Measurements from ENCODE around the gene HIVEP3.

HIVEP3 gene

DNA sequence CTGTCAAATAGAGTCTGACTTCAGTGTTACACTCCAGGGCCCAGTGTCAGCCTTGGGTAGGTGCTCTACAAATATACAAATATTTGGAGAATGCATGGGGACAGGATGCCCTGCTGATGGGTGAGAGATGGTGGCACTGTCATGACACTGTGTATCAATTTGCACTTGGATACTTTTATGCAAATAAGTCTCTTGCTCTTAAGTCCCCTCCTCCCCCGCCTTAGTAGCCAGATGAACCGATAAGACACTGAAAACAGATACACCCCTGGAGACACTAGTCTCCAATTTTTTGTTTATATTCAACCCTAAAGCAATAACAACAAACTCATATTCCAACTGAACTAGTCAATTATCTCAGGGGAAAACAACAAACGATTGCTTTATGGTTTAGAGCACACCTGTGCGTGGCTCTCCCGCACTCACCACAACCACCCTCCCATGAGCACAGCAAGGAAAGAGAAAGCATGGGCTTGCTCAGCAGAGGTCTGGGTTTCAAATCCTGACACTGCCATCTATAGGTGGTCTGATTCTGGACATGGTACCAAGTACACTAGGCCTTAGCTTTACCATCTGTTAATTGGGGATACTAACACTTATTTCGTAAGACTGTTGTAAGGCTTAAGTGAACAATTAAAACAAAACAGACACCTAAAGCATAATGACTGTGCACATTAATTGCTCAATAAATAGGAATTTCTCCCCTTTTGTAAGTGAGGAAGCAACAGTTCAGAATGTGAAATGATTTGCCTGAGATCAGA lies 50.3 kb downstream of the HIVEP3 start:
- peak; percentile 50 for DNase-seq

DNA sequence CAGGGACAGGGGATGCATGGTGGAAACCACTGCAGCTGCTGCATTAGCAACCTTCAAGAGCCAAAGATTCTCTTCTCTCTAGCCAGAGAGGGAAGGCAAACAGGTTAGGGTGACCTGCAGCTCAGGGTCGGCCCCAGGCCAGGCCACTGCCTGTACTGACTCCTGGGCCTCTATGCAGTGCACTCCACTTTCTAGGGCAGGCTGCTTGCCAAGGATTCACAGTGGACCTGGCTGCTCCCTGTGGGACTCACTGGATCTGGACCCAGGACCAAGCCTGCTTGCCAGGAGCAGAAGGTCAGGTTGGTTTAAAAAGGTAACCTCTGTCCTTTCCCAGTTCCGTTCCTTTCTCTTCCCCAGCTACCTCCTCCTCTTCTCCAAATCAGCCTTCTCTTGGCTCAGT lies 52.4 kb downstream of the HIVEP3 start:
- no peak for DNase-seq

DNA sequence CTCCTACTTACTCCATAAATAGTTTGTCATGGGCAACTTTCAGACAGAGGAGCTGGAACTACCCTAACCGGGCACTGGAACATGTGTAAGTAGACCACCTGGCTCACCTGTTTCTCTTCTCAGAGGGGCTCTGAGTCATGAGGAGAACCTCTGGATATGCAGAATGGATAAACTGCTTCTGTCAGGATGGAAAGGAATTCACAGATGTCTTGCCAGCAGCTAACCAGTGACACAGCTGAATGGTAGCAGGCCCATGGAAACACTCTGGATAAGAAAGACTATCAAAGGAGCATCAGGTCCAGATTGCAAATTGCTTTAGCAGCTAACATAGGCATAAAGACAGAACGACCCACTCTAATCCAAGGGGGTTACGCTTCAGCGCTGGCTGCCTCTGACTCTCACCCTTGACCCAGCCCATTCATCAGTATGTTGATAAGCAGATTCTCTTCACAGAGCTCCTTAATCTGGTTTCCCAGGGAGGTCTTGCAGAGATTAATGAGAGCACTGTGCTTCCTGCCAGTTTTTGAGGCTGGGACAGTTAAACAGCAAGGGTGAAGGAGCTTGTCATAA lies 54.2 kb downstream of the HIVEP3 start:
- DNase-seq: no peak

DNA sequence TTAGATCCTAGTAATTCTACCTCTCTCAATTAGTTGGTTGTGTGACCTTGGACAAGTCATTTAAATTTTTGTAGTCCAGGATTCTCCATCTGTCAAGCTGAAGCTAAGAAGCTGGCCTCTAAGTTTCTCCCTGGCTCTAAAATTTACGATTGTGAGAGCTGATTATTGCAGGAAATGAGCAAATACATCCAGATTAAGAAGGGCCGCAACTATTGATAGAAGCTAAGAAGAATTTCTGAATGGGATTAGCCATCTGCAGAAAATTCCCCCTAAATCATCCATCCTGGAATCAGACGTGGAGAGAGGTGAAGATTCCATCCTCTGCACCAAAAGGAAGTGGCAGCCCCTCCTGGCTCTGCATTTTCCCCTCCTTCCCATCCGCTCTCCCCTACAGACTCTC lies 55.0 kb downstream of the HIVEP3 start:
- no peak for DNase-seq

DNA sequence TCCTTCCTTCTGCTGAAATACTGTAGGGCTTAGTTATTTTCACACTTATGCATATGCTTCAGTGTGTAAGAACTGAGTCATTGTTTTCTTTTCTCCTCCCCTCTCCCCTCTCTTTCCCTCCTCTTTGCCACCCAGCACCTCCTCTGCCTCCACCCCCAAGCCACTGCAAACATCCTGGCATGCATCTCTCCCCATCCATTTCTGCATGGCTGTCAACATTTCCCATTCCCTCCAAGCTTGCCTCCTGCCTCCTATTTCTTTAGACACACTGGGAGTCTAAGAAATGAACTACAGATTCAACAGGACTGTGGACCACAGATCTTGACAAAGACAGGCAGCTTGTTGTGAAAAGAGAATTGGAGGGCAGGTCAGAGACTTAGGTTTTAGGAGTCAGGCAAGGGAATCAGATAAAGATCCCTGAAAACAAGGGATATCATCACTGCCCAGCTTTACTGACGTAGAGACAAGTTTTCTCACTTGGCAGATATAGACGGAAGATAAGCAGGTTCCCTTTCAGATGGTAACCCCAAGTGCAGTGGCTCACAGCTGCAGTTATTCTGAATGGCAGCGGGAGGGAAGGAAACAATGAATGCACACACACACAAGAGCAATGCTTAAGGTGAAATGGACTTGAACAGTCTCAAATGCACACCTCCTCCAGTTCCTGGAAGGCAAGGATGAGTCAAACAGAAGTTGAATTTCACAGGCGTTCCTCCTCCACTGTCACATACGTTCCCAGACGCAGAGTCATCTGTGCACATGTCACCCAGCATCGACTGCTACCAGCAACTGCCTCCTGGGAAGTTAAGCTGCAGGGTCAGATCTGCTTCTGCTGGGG lies 56.1 kb downstream of the HIVEP3 start:
- DNase-seq: no peak

DNA sequence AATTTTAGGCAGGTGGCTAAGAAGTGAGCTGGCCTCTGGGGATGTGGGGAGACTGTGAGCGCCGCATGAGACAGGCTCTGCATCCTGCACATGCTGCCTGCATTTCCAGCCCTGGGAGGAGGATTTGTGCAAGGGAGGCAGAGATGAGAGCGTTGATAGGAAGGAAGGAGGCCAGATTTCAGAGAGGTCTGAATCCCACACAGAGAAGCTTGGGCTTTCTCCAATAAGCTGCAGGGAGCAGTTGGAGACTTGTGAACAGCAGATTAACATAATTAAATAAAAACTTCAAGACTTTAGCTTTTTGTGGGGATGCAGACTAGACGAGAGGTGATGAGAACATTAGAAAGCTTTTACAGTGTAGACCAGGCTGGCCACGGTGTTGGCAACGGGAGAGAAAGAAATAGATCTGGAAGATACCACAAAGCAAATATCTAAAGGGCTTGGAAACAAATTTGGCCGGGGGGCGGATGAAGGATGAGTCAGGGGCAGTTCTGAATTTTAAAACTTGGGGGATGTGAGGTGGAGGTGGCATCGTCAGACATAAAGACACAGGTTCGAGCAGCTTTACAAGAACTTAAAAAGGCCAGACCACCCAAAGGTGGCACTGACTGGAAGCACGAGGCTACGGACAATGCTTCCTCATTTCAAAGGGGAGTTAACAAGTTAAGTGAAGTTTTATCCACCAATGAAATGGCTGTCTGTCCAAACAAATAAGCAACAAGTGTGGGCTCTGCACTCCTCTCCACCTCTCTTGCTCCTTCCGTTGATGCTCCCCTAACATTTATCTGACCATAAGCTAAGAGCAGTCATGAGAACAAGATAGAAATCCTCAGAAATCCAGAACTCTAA lies 57.0 kb downstream of the HIVEP3 start:
- no peak for DNase-seq

DNA sequence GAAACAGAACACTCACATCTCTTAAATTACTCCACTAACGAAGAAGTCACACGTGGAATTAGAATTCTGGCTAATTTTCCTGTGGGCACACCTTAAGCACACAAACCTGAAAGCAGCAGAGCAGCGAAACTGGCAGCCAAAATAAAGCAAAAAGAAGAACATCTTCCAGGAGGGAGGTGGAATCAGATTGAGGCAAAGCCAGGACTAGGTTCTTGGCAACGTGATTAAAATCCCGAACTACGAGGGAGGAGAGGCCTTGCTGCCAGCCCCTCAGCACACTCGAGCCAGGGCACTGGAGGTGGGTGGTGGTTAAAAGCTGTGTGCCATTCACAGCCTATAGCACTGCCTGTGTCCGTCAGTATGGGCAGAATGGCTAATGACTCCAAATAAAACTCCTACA lies 58.0 kb downstream of the HIVEP3 start:
- no peak for DNase-seq

DNA sequence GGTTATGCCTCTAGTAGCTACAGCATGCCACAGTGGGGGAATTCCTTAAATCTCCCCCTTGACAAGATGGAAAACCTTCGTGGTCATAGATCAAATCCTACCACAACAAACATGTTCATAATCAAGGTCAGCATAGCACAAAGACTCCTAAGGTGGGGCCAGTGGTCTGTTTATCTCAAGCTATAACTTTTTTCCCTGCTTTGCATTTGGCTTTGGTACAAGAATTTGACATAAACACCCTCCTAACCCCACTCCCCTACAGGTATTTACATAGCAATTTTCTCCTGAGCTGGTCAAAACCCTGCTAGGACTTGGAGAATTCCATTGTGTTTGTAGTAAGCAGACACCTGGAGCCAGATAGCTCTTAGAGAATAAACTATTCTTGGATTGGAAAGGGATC lies 58.5 kb downstream of the HIVEP3 start:
- DNase-seq: no peak

DNA sequence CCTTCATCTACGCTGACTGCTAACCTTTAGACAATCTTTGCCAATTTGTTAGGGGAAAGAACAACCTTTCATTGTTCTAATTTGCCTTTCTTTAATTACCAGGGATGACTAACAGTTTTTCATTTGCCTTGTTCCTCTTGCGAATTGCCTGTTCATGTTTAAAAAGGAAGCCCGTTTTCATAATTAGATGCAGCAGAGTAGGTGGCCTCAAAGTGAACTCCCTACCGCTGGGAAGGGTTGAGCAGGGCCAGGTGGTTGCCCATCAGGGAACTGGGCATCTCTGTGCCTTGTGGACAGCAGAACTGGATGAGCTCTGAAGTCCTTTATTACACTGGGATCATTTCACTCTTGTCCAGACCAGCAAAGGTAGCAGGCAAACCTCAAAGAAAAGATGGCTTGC lies 59.0 kb downstream of the HIVEP3 start:
- DNase-seq: no peak

DNA sequence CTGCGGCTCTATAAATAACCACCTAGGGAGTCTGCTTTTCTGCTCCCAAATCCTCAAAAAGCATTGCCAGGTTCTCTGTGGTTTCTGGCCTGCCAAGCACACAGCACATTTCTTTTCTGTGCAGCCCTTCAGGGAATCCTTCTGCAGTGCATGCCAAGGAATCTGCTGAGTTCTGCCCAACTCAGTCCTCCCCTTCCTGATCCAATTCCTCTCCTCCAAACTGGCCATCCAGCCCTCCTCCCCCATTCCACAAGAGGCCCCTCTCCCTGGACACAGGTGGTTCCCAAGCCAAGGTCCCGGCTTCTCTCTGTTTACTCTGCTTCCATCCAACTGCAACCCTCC lies 61.8 kb downstream of the HIVEP3 start:
- DNase-seq: no peak

DNA sequence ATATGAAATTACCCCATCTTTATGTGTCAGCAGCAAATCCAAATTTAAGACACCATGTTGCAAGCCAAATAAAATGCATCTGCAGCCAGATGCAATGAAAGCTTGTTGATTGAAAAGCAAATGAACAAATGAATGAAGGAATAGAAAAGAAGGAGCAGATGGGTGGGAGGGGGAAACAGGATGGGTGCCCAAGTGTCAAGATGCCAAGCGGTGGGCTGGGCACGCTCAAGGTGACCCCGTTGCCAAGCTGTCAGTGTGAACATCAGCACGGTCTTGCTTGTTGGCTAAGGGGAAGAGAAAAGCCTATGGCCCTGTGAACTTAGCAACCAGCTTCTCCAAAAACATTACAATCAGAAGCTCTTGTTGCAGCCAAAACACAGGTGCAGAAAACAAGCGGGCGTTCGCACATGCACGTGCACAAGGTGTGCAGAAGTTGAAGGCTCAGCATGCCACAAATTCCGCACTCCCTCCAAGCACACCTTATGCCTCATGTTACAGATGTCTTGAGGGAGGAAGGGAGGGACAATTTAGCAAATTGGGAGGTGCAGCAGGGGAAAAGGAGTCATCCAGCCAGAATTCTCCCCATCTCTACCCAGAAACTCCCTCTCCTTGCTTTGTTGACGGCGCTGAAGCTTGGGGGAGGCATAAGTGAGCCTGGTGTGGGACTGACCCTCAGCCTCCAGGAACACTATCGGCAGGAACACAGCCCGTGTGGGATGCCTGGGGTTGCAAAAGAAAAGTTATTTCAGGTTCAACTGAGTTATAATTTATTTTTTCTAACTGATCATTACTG lies 62.4 kb downstream of the HIVEP3 start:
- no peak for DNase-seq

DNA sequence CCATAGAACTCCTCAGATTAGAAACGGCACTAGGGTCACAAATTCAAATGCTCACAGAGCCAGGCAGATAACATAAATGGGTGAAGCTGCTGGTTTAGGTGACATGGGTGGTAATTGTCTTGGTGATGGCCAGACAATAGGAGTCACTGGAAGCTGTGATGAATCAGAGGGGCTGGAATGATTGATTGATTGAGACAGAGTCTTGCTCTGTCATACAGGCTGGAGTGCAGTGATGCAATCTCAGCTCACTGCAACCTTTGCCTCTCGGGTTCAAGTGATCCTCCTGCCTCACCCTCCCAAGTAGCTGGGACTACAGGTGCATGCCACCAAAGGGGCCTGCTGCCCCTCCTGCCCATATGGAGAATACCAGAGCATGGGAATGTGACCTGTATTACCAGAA lies 63.0 kb downstream of the HIVEP3 start:
- no peak for DNase-seq

DNA sequence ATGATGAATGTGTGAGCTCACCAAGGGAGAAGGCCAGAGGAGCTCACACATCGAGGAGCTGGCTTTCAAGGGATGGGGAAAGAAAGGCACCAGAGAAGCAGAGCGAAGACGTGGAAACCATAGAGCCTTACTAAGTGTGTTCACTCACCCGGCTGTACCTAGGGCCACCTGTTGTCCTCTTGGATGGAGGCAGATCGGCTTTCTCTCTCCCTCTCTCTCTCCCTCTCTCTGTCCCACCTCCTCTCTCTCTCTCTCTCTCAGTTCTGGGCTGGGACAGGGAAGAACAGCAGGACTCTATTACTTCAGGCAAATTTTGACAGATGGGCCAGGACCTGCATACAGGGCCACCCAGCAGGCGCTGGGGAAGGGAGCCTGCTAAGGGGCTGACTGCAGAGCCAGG lies 64.8 kb downstream of the HIVEP3 start:
- DNase-seq: no peak

DNA sequence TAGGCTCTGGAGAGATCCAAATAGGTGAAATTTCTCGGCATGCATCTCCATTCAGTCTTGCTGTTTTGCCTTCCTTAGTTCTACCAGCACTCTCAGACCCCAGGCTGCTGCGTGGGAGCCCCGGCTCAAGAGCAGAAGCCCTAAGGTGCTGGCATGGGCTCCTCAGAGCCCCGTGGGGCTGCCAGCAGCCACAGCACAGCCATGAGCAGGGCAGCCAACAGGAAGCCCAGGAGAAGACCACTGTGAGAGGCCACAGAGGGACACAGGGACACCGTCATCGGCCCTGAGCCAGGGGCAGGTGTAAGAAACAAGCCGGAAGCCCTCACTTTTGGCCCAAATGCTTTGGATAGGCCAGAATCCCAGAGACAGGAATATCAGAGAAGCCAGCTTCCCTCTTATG lies 66.6 kb downstream of the HIVEP3 start:
- DNase-seq: no peak

DNA sequence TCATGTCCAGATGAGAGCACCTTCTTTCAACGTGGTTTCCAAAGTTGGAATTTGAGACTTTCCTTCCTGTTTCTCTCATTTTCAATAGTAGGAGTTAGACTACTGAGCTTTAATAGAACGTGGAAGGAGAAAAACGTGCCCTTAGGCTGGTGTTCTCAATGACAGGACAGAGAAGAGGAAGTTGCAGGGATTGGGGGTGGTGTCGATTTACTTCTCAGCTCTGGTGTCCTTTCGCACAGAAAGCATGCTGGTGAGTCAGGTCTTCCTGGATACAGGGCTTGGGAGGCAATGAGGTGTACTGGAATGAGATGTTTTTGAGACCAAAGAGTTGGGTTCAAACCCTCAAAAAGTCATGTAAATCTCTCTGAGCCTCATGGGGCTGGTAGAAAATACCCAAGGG lies 67.1 kb downstream of the HIVEP3 start:
- no peak for DNase-seq

DNA sequence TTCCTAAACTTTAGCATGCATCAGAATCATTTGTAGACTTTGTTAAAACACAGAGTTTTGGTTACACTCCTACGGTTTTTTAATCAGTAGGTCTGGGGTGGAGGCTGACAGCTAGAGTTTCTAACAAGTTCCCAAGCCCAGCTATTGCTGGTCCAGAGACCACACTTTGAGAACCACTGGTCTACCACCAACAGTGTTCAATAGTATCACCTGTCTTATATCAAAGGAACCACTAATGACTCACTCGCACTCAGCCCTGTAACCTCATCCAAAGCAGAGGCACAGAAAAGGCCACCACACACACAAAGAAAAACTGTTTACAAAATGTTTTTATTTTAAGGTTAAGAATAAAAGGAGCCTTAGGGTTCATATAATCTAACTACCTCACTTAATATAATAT lies 68.7 kb downstream of the HIVEP3 start:
- DNase-seq: peak; percentile 22

DNA sequence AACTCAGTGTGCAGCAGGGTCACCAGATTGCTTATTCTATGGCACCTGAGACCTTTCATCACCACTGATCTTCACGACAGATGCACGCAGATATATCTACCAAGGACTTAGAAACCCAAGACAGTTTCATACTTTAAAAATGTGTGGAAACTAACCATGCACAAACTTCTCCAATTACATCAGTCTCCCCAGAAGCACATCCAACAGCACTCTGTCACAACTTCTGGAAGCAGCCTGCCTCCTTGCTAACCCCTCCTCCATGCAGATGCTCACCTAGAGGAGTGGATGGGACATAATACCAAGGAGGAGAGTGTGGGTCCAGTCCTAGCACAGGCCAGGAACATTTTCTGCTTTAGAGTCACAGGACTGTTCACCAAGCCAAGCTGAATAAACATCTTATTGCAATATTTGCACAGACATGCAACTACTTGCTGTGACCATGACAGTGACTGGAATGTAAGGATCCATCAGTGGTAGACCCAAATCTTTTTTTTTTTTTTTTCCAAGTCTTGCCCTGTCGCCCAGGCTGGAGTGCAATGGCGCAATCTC lies 69.4 kb downstream of the HIVEP3 start:
- no peak for DNase-seq

DNA sequence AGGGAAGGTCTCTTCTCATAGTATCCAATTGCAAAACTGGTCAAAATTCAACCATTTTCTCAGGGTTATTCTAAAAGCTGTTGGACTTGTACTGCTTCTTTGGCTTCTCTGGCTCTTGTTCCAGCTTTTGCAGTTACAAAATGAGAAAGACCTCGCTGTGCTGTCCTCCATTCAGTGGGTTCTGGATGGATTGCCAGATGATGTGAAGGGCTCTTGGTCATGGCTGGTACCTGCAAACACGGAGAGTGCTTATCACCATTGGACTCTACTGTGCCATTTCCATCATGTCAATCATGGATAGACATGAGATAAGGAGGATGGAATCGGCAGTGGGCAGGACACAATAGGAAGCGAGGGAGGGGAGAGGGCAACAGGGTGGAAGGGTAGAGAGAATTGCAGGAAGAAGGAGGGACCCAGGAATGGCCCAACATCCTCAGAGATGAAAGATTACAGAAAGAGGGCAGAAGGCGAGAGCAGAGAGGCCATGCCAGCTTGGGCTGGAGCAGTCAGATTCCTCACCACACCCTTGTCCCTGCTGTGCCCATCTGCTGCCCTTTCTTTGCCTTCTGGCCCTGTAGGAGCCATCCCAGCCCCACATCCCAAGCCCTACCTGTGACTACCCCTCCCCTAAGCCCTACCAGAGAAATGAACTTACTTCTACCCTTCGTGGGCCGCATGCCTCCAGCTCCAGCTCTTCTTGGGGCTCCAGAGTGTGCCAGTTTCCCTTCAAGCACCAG lies 70.3 kb downstream of the HIVEP3 start:
- DNase-seq: no peak

DNA sequence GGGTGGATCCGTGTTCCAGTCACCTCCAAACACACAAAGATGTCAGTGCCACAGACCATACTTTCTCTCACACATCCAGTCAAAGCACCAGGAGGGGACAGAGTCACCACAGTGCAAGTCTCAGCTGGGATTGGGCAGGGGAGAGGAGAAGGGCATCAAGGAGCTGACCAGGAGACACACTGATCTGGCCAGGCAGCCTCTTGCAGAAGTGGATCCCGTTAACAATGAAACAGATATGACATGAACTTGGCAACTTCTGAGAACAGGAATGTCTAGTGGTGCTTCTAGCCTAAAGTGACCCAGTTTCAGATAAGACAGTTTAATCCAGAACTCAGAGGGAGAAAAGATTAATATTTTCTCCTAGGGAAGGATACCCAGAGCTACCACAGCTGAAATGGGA lies 71.0 kb downstream of the HIVEP3 start:
- no peak for DNase-seq

DNA sequence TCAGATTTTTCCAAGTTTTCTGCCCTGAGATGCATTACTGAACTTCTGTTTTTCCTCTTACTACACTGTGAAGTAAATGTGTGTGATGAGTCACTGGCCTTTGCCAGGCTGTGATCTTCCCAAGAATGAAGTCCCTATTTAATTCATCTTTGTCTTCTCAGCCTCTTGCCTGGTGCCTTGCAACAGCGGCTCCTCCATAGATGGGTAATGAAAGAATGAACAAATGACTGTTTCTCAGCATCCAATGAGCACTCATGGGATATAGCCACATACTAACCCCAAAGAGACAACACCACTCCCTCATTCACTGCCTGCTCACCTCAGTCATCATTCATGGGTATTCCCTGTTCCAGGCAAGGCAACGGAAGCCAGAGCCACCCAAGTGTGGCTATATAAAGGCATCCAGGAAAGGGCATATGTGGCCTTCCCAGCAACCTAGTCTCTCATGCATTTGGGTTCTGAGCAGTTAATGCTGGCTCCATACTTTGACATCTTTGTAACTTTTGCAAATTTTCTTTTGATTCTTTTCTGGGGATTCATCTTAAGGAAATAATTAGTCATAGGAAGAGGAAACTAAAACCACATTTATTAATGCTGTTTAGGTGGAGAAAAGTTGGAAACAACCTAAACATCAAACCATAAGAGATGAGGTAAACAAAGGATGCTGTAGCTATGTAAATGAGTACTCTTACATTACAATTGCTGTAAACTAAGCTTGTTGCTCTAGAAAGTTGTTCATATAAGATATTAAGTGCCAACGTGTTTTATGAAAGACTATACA lies 71.9 kb downstream of the HIVEP3 start:
- DNase-seq: no peak

Measured in CD4-positive, alpha-beta T cell treated with Interleukin-21 for 1 hour (primary cell).